ENCODE data around the gene PITX3.

The PITX3 gene

DNA sequence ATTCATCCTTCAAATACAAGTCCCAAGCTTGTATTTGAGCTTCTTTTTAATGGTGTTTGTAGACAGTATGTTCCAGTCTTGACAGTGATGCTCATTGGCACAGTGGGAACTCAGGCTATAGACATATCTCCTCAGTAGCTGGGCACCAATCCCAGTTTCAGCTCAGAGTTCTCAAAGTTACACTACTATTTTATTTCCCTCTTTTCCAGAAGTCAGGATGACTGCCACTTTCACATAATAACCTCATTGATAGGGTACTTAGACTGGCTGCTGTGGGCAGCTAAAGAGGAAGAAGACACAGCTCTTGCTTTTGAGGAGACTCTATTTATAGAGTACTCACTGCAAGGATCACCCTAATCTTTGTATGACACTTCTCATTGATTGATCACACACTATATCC is 6.4 kb upstream of the PITX3 start:
- TF ChIP-seq, protein P1, sequence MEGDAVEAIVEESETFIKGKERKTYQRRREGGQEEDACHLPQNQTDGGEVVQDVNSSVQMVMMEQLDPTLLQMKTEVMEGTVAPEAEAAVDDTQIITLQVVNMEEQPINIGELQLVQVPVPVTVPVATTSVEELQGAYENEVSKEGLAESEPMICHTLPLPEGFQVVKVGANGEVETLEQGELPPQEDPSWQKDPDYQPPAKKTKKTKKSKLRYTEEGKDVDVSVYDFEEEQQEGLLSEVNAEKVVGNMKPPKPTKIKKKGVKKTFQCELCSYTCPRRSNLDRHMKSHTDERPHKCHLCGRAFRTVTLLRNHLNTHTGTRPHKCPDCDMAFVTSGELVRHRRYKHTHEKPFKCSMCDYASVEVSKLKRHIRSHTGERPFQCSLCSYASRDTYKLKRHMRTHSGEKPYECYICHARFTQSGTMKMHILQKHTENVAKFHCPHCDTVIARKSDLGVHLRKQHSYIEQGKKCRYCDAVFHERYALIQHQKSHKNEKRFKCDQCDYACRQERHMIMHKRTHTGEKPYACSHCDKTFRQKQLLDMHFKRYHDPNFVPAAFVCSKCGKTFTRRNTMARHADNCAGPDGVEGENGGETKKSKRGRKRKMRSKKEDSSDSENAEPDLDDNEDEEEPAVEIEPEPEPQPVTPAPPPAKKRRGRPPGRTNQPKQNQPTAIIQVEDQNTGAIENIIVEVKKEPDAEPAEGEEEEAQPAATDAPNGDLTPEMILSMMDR (IDR thresholded peaks at IDR 0.05; ENCODE audit: borderline replicate concordance, control extremely low read depth, extremely low read depth, insufficient read depth, missing control alignments): no peak
- DNase-seq (ENCODE audit: low spot score): no peak
- in situ Hi-C loops (cut with MboI; ENCODE audit: low sequenced_read_pairs, unreplicated experiment): loop anchor here (25.0 kb wide), 1 partner anchor 340 kb away; no protein-coding TSS in a partner anchor

- in situ Hi-C loops (cut with MboI; ENCODE audit: low sequenced_read_pairs, unreplicated experiment): loop anchor here (25.0 kb wide), 1 partner anchor 341 kb away; no protein-coding TSS in a partner anchor
- TF ChIP-seq, protein P1 (IDR thresholded peaks at IDR 0.05; ENCODE audit: borderline replicate concordance, control extremely low read depth, extremely low read depth, insufficient read depth, missing control alignments): no peak
- DNase-seq (ENCODE audit: low spot score): no peak
Measured at GRCh38 chr10:102246261-102246660, 4.9 kb upstream of the PITX3 start.

DNA sequence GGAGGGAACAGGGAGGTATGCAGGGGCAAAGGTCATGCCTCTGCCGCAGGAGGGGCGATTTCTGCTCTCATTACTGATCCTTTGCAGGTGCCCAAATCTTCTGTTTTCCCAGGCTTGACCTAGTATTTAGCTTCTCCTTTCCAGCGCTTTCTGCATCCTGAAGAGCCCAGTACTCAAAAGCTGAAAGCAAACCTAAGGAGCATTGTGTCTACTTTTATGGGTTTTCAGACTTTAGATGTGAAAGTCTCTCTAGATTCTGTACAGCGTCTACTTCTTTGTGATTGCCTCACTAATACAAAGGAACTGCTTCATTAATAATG is 4.6 kb upstream of the PITX3 start:
- TF ChIP-seq, protein P1 (IDR thresholded peaks at IDR 0.05; ENCODE audit: borderline replicate concordance, control extremely low read depth, extremely low read depth, insufficient read depth, missing control alignments): no peak
- no peak for DNase-seq (ENCODE audit: low spot score)
- in situ Hi-C loops (cut with MboI; ENCODE audit: low sequenced_read_pairs, unreplicated experiment): loop anchor here (25.0 kb wide), 1 partner anchor 341 kb away; no protein-coding TSS in a partner anchor

DNA sequence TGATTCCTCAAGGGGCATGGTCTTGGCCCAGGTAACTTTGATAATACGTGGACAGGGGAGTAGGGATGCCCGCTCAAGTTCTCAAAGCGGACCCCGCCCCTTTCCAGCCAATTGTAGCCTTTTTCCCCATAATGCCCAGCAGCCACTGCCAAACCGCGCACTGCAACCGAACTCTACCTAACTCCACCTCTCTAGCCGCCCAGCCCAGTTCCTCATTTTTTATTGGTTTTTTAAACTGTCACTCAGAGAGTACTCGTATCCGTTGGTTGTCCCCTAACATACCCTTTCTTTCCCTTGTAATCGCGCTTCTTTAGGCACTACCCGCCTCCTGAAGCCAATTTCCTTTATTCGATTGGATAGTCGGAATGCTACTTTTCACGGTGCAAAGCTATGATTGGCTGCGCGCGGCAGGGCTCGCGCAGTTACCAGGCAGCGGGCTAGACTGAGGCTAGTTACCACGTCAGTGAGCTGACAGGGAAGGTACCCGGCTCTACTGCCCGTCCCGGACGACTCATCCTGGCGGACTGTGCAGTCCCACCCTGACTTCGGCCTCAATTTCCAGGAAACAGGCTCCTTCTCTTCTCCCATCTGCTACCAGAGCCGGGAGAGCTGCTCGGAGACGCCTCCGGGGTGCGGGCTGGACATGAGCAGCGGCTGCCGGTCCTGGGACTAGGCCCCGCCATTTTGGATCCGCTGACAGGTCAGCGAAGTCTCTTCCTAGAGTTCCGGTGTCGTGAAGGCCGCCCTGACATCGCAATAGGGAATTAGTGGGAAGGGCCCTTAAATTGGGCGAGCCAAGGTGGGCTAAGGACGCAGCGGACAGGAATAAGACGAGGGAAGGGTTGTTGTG is 4.0 kb upstream of the PITX3 start, which contains the start of gene GBF1:
Gene GBF1 (plus strand): TSS at position 451 of the 850 bp plus-strand sequence. CDS start 13,407 bp downstream, outside the sequence.
- TF ChIP-seq, protein P1 (IDR thresholded peaks at IDR 0.05; ENCODE audit: borderline replicate concordance, control extremely low read depth, extremely low read depth, insufficient read depth, missing control alignments): no peak
- in situ Hi-C loops (cut with MboI; ENCODE audit: low sequenced_read_pairs, unreplicated experiment): loop anchor here (25.0 kb wide), 1 partner anchor 342 kb away; no protein-coding TSS in a partner anchor
- DNase-seq (ENCODE audit: low spot score): peak; percentile 95

GRCh38 chr10:102243309-102243708 is 2.0 kb upstream of the PITX3 start:
- in situ Hi-C loops (cut with MboI; ENCODE audit: low sequenced_read_pairs, unreplicated experiment): loop anchor here (5.0 to 25.0 kb wide), 2 partner anchors 109 to 344 kb away; no protein-coding TSS in a partner anchor
- TF ChIP-seq, protein P1 (IDR thresholded peaks at IDR 0.05; ENCODE audit: borderline replicate concordance, control extremely low read depth, extremely low read depth, insufficient read depth, missing control alignments): no peak
- no peak for DNase-seq (ENCODE audit: low spot score)

- no peak for DNase-seq (ENCODE audit: low spot score)
- TF ChIP-seq, protein P1 (IDR thresholded peaks at IDR 0.05; ENCODE audit: borderline replicate concordance, control extremely low read depth, extremely low read depth, insufficient read depth, missing control alignments): no peak
- in situ Hi-C loops (cut with MboI; ENCODE audit: low sequenced_read_pairs, unreplicated experiment): loop anchor here (5.0 to 25.0 kb wide), 2 partner anchors 110 to 345 kb away; no protein-coding TSS in a partner anchor
Measured at GRCh38 chr10:102242118-102242485, 790 bp upstream of the PITX3 start.

All from GM13976 (cell line).